OCI-LY7 (cell line): ENCODE data around the gene DDI1. TPM values are rescaled to one million over a fixed set of nuclear protein-coding genes. Genes with fewer than 3 reads are reported as not detected.

ENCODE experiments used
- BruUV-seq: library from RNA; stranded (reverse); fragments of 400-500 nt; replicated peaks from 2 replicates; lab custom pipeline; 2021; lab: Mats Ljungman, UMichigan
- CTCF ChIA-PET: fragments of 300-600 bp; sonication (Branson Sonifier 250); formaldehyde crosslinking; loops from one replicate; lab custom pipeline; 2022; ENCODE audit warnings: antibody characterized with exemption; ENCODE audit not compliant: unreplicated experiment; lab: Charles Lee
- POLR2A ChIA-PET: fragments of 300-600 bp; sonication (Branson Sonifier 250); formaldehyde crosslinking; loops from one replicate; lab custom pipeline; 2022; ENCODE audit warnings: antibody characterized with exemption; lab: Charles Lee
- DNase-seq: peaks from one replicate; pipeline ENCODE4 v3.0.0-alpha.2; 2015; ENCODE audit warnings: low spot score
- H2AFZ ChIP-seq: fragments of 200-600 bp; sonication (generic), shearing (Covaris generic); 2 replicates; pipeline ENCODE4 v1.6.1; 2014; ENCODE audit warnings: mild to moderate bottlenecking, antibody characterized with exemption, low read length, moderate library complexity
- H3K27ac ChIP-seq: fragments of 200-600 bp; sonication (generic); 2 replicates; pipeline ENCODE4 v1.5.1; 2014; ENCODE audit warnings: mixed run types, low read depth, mild to moderate bottlenecking, moderate library complexity, low read length, inconsistent platforms; ENCODE audit not compliant: poor library complexity, severe bottlenecking
- H3K36me3 ChIP-seq: fragments of 200-600 bp; sonication (generic); 2 replicates; pipeline ENCODE4 v1.6.1; 2014; ENCODE audit warnings: mild to moderate bottlenecking, antibody characterized with exemption, low read length, moderate library complexity, mixed read lengths; ENCODE audit not compliant: insufficient read depth
- H3K4me1 ChIP-seq: fragments of 200-600 bp; sonication (generic); 2 replicates; pipeline ENCODE4 v1.5.1; 2014; ENCODE audit warnings: mild to moderate bottlenecking, low read length; ENCODE audit not compliant: insufficient read depth, poor library complexity, severe bottlenecking
- H3K4me2 ChIP-seq: fragments of 200-600 bp; sonication (generic); 2 replicates; pipeline ENCODE4 v1.6.1; 2014; ENCODE audit warnings: mild to moderate bottlenecking, low read length
- H3K4me3 ChIP-seq: fragments of 200-600 bp; sonication (generic); 2 replicates; pipeline ENCODE4 v1.5.1; 2014; ENCODE audit warnings: mild to moderate bottlenecking, low read depth, low read length; ENCODE audit not compliant: poor library complexity, severe bottlenecking
- H3K79me2 ChIP-seq: fragments of 200-600 bp; sonication (generic); 2 replicates; pipeline ENCODE4 v1.6.1; 2016; ENCODE audit warnings: low read depth, mild to moderate bottlenecking, low read length, moderate library complexity, mixed read lengths; ENCODE audit not compliant: insufficient read depth
- H3K9me2 ChIP-seq: fragments of 200-600 bp; sonication (generic); 2 replicates; pipeline ENCODE4 v1.6.1; 2016; ENCODE audit warnings: mild to moderate bottlenecking, low read length, mixed read lengths; ENCODE audit not compliant: insufficient read depth
- H3K9me3 ChIP-seq: fragments of 200-600 bp; sonication (generic); 2 replicates; pipeline ENCODE4 v1.6.1; 2014; ENCODE audit warnings: mild to moderate bottlenecking, mixed run types, low read length, mixed read lengths
- H4K20me1 ChIP-seq: fragments of 200-600 bp; sonication (generic); 2 replicates; pipeline ENCODE4 v1.6.1; 2014; ENCODE audit warnings: mild to moderate bottlenecking, antibody characterized with exemption, low read length, moderate library complexity, mixed read lengths; ENCODE audit not compliant: insufficient read depth
- EZH2phosphoT487 ChIP-seq: fragments of 200-600 bp; sonication (generic); IDR thresholded peaks from 2 replicates; pipeline ENCODE4 v1.6.1; 2018; ENCODE audit warnings: low read depth, borderline replicate concordance, mild to moderate bottlenecking, mixed run types, antibody characterized with exemption, low read length, moderate library complexity, mixed read lengths
- intact Hi-C: fragments of 100-400 bp; cut with micrococcal nuclease; formaldehyde crosslinking; loops from one replicate; pipeline ENCODE4 v1.10.0; 2022; ENCODE audit not compliant: unreplicated experiment
- total RNA-seq, 2 experiments: library from RNA; depleted of rRNA in 1 of 2; stranded (reverse); fragments of >200 nt in 1 of 2; shearing (Covaris generic) in 1 of 2; gene quantifications; 2 replicates each; pipeline ENCODE4 v1.2.3, GENCODE V29; 2014 to 2022
- TF ChIP-seq, protein P1 (sequence below): fragments of 200-600 bp; sonication (generic); conservative IDR thresholded peaks from 2 replicates; pipeline ENCODE4 v1.5.1; 2014; ENCODE audit warnings: mild to moderate bottlenecking, antibody characterized with exemption, low read length, moderate library complexity, mixed read lengths

Gene DDI1
- total RNA-seq, 2 experiments from 2014 or later = not detected

DNA sequence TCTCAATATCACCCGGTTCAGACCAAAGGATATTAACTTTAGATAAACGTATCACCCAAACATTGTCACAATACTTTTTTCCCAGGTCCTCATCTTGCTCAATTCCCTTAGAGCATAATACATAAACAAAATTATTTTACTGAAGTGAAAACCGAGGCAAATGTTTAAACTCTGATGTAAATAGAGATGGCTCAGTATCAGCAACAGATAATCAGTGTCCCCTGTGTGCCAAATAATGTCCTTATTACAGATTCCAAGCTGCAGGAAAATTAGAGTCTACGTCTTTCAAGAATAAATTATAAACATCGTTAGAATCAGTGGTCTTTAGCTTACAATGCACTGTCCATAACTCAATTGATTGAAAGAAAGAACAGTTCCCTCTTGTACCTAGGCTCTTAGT lies 50.2 kb downstream of the DDI1 start:
- H3K27ac ChIP-seq = no peak overlapping the region
- CTCF ChIA-PET = no interaction called here

More for the DNA sequence above, 50.2 kb downstream of the DDI1 start:
- POLR2A ChIA-PET = interaction anchor here (0.7 kb wide), 2 partner anchors 9 to 77 kb away, joined by 5 read pairs; no protein-coding TSS in a partner anchor
- H2AFZ ChIP-seq = no peak overlapping the region
- H3K4me3 ChIP-seq = no peak overlapping the region
- H3K36me3 ChIP-seq = no peaks in the 10 kb centered on the region
- H3K79me2 ChIP-seq = no peaks in the 10 kb centered on the region
- TF ChIP-seq EZH2phosphoT487 = no peak
- TF ChIP-seq, protein P1, sequence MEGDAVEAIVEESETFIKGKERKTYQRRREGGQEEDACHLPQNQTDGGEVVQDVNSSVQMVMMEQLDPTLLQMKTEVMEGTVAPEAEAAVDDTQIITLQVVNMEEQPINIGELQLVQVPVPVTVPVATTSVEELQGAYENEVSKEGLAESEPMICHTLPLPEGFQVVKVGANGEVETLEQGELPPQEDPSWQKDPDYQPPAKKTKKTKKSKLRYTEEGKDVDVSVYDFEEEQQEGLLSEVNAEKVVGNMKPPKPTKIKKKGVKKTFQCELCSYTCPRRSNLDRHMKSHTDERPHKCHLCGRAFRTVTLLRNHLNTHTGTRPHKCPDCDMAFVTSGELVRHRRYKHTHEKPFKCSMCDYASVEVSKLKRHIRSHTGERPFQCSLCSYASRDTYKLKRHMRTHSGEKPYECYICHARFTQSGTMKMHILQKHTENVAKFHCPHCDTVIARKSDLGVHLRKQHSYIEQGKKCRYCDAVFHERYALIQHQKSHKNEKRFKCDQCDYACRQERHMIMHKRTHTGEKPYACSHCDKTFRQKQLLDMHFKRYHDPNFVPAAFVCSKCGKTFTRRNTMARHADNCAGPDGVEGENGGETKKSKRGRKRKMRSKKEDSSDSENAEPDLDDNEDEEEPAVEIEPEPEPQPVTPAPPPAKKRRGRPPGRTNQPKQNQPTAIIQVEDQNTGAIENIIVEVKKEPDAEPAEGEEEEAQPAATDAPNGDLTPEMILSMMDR = no peak
- DNase-seq = no peak
- no peak overlapping the region for H3K4me2 ChIP-seq
- BruUV-seq = no TSS peak
- no peaks in the 10 kb centered on the region for H4K20me1 ChIP-seq
- no peaks in the 10 kb centered on the region for H3K9me2 ChIP-seq
- intact Hi-C loops = no loop called here
- H3K4me1 ChIP-seq = no peaks in the 10 kb centered on the region
- no peaks in the 10 kb centered on the region for H3K9me3 ChIP-seq

Other genes starting within 250 kb of the DDI1 start
- 0.98 and 1.0 TPM in 2 replicates for gene PDGFD, start 127.5 kb downstream of the DDI1 start, total RNA-seq (2014; rRNA removed; shearing (Covaris generic))
- gene PDGFD, start 127.5 kb downstream of the DDI1 start, total RNA-seq (2022) = 6.0 and 8.8 TPM in 2 replicates